ENCODE measurements around the gene PCED1A. TPM values are rescaled to one million over a fixed set of nuclear protein-coding genes. Genes with fewer than 3 reads are reported as not detected.

PCED1A gene
- total and polyA plus RNA-seq, 2 of the 8 experiments (the other 6 are each of a cell fraction or from before 2014, with no cell fraction given), result 13.4 to 18.9 TPM

DNA sequence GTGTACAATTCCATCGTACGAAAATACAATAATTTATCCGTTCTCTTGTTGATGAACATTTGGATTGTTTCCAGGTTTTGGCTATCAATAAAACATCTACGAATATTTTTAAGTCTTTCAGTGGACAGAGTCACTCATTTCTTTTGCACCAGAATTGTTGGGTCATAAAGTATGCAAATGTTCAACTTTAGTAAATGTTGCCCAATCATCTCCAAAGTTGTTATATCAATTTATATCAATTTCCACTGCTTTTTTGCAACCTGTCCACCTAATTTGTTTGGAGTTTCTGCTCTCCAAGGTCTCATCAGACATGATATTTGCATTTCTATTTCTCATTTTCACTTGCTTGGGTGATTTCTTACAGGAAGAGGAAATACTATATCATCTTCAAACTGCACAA is 13.8 kb downstream of the PCED1A start (continued):
- no peak for TF ChIP-seq SIN3A (conservative IDR thresholded peaks at IDR 0.05 in 1 of 2, IDR thresholded peaks at IDR 0.05 in 1 of 2; ENCODE audit: low read depth in 1 of 2, low read length in 2 of 2)
- TF ChIP-seq NRF1 (IDR thresholded peaks at IDR 0.05; ENCODE audit: low read depth, low read length), result no peak
- TF ChIP-seq RBBP5 (IDR thresholded peaks at IDR 0.05; ENCODE audit: borderline replicate concordance, low read depth, low read length), result no peak

All from H1 (cell line).